Left cardiac atrium (tissue), 4 donors: ENCODE measurements around the gene SLC22A31. TPM values are rescaled to one million over a fixed set of nuclear protein-coding genes. Genes with fewer than 3 reads are reported as not detected.
"Not testable (repeated sequence)": the region's sequence is repeated elsewhere in the genome, so short reads cannot be mapped to it uniquely, and the experiment has no call there.

Source experiments
- ATAC-seq, 2 donors: fragments of 200-7000 bp; cut with Tn5 transposase; one replicate each; pipeline ENCODE4 v1.9.1; 2020; ENCODE audit warnings: mild to moderate bottlenecking in 2 of 2, moderate library complexity in 2 of 2
- DNase-seq: peaks from one replicate; pipeline ENCODE4 v3.0.0-alpha.2; 2020
- intact Hi-C, 2 donors: fragments of 100-400 bp; cut with DNase I; formaldehyde crosslinking; loops; one replicate each; pipeline versions ENCODE4 v1.14.1 to v1.15.1; 2022 to 2023
- total RNA-seq, 2 donors: library from RNA; stranded (reverse); fragmentation: NEBNext Ultra II Directional; extraction: Animal tissue kit (Norgen Biotek cat#: 25700); gene quantifications; one replicate each; pipeline ENCODE4 v1.2.1, GENCODE V29; 2021
- donor health status: DM: no; HTN: yes; CAD: no.
- donor health status: DM: no; HTN: yes; CAD: no; lungs with severe emphysema.
- donor health status: DM: yes; HTN: yes; CAD: no.
- donor health status: Dilated cardiomyopathy.

SLC22A31 gene
- total RNA-seq, 2 donors from 2014 or later: 0.27 TPM; not detected in 1

- intact Hi-C loops, DNase-seq, ATAC-seq: not testable (repeated sequence)
Observed at GRCh38 chr16:89185887-89186592, 14.3 kb downstream of the SLC22A31 start.

- DNase-seq: no peak
- no peak for ATAC-seq
- intact Hi-C loops: no loop called here
Observed at GRCh38 chr16:89184933-89185794, 15.2 kb downstream of the SLC22A31 start.

- no peak for ATAC-seq
- intact Hi-C loops: no loop called here
- no peak for DNase-seq
Observed at GRCh38 chr16:89184677-89184932, 15.7 kb downstream of the SLC22A31 start.

GRCh38 chr16:89183975-89184676 is 16.2 kb downstream of the SLC22A31 start:
- intact Hi-C loops: no loop called here
- ATAC-seq: no peak
- no peak for DNase-seq

GRCh38 chr16:89183463-89183862 is 16.9 kb downstream of the SLC22A31 start:
- ATAC-seq (no peak), DNase-seq (no peak)
- intact Hi-C loops: no loop called here

- DNase-seq (no peak), ATAC-seq (no peak)
- intact Hi-C loops: no loop called here
Observed at GRCh38 chr16:89179656-89180315, 20.6 kb downstream of the SLC22A31 start.

- intact Hi-C loops: no loop called here
- no peak for ATAC-seq
- DNase-seq: no peak
Observed at GRCh38 chr16:89179148-89179484, 21.2 kb downstream of the SLC22A31 start.

- no peak for DNase-seq
- no peak for ATAC-seq
- intact Hi-C loops: no loop called here
Observed at GRCh38 chr16:89178453-89179147, 21.7 kb downstream of the SLC22A31 start.

- ATAC-seq (no peak), DNase-seq (no peak)
- intact Hi-C loops: no loop called here
Observed at GRCh38 chr16:89177501-89177900, 22.8 kb downstream of the SLC22A31 start.

GRCh38 chr16:89176717-89177116 is 23.6 kb downstream of the SLC22A31 start:
- ATAC-seq (no peak), DNase-seq (no peak)
- intact Hi-C loops: no loop called here

- ATAC-seq (no peak), DNase-seq (no peak)
- intact Hi-C loops: no loop called here
Observed at GRCh38 chr16:89176147-89176690, 24.1 kb downstream of the SLC22A31 start.

GRCh38 chr16:89175280-89176146 is 24.8 kb downstream of the SLC22A31 start:
- ATAC-seq: no peak
- no peak for DNase-seq
- intact Hi-C loops: no loop called here

- DNase-seq (no peak), ATAC-seq (no peak)
- intact Hi-C loops: no loop called here
Observed at GRCh38 chr16:89174877-89175276, 25.5 kb downstream of the SLC22A31 start.

GRCh38 chr16:89174055-89174827 is 26.1 kb downstream of the SLC22A31 start:
- ATAC-seq (no peak), DNase-seq (no peak)
- intact Hi-C loops: no loop called here

- intact Hi-C loops: no loop called here
- ATAC-seq (no peak), DNase-seq (no peak)
Observed at GRCh38 chr16:89173174-89173921, 27.0 kb downstream of the SLC22A31 start.

- no peak for ATAC-seq
- intact Hi-C loops: no loop called here
- no peak for DNase-seq
Observed at GRCh38 chr16:89172528-89173173, 27.7 kb downstream of the SLC22A31 start.
